Left colon (tissue), 2 donors: ENCODE results near the gene PLXDC1. TPM values are rescaled to one million over a fixed set of nuclear protein-coding genes. Genes with fewer than 3 reads are reported as not detected.

Experiments
- ATAC-seq: fragments of 200-7000 bp; cut with Tn5 transposase; one replicate; pipeline ENCODE4 v1.9.1; 2020; ENCODE audit warnings: mild to moderate bottlenecking, moderate library complexity
- DNase-seq, 2 donors: peaks; one replicate each; pipeline ENCODE4 v3.0.0-alpha.2; 2020
- intact Hi-C, 2 donors: fragments of 100-400 bp; cut with DNase I in 1 of 2; cut with micrococcal nuclease in 1 of 2; formaldehyde crosslinking; loops; one replicate each; pipeline versions ENCODE4 v1.11.2 to v1.14.0; 2022; cut with DNase I, micrococcal nuclease
- total RNA-seq, 2 donors: library from RNA; stranded (reverse); fragmentation: NEBNext Ultra II Directional; extraction: Animal tissue kit (Norgen Biotek cat#: 25700); gene quantifications; one replicate each; pipeline ENCODE4 v1.2.1, GENCODE V29; 2021
- donor health status: DM: no; HTN: no; CAD: no.
- donor health status: DM: yes; HTN: yes; CAD: no.

The PLXDC1 gene
- total RNA-seq, 2 donors from 2014 or later: 2.3 to 5.0 TPM

DNA sequence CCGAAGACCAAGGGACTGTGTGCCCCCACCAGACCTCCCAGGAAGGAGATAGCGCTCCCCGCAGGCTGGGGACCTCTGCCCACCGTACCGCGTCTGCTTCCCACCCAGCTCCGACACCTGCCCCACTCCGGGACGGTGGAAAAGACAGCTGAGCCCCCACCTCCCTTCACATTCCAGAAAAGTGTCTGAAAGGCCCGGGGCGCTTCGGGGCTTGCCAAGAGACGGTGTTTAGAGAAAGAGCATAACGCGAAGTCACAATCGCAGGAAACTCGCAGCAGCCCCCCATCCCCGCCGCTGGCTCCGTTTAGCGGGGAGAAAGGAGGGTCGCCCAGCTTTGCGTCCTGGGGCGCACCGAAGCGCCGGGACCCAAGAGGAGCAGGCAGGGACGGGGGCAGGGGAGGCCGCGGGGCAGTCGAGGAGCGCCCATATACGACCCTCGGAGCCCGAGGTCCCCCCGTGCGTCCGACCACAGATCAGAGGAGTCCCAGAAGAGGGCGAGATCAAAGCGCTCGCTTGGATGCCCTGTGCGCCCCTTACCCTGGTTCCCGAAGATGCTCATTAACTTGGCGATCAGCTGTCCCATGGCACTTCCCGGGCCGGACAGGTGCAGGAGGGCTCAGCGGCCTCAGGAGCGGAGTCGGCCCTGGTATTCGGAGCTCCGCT is 13.9 kb upstream of the PLXDC1 start:
- no peak for ATAC-seq
- intact Hi-C loops: no loop called here
- DNase-seq: no peak

DNA sequence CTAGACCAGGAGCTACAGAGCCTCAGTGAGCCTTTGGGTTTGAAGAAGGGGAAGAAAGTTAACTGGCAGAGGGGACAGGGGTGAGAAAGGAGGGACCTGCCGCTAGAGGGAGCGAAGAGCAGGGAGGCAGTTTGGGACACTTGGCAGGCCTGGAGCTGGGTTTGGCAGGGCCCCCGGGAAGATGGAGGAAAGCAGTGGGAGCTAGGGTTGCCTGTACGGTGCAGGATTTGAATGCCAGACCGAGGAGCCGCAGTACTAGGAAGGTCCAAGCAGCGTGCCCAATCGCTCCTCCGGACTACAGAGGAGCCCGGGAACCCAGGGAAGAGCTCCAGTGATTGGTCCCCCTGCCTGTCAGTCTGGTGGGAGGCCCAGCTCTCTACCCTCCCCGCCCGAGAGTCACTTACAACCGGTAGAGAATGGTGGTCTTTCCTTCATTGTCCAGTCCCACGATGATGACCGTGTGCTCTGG is 13.3 kb upstream of the PLXDC1 start:
- DNase-seq: peak; percentile 87 to 89
- ATAC-seq: peak; percentile 87
- intact Hi-C loops: no loop called here

DNA sequence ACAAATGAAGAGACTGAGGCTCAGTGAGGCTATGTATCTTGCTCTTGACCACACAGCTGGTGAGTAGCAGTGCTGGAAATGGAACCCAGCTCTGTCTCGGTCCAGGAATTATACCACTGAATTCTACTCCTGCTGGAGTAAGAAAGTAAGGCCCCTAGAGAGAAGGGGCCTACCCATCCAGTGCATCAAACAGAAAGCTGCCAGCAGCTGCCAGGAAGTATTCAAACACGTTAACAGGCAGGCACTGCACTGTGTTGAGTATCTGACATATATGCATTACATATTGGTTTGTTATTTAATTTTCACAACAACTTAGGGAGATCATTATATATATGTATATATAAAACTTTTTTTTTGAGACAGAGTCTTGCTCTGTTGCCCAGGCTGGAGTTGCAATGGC is 10.5 kb upstream of the PLXDC1 start:
- intact Hi-C loops: no loop called here
- ATAC-seq (no peak), DNase-seq (no peak)

DNA sequence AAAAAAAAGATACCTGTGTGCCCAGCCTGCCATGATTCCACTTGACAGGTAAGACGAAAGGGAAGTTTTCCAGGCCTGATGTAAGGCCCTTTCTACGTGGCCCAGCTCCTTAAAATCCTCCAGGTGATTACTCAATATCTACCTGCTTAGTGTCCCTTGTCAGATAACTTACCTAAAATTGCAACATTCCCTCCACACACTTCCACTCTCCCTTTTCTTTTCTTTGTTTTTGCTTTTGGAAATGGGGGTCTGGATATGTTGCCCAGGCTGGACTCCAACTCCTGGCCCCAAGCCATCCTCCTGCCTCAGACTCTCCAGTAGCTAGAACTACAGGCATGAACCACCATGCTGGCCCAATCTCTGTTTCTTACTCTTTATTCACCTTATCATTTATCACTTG is 7.2 kb upstream of the PLXDC1 start:
- DNase-seq (no peak), ATAC-seq (no peak)
- intact Hi-C loops: loop anchor here in 1 of 2 donors (10.0 kb wide), 1 partner anchor 174 kb away; no protein-coding TSS in a partner anchor

DNA sequence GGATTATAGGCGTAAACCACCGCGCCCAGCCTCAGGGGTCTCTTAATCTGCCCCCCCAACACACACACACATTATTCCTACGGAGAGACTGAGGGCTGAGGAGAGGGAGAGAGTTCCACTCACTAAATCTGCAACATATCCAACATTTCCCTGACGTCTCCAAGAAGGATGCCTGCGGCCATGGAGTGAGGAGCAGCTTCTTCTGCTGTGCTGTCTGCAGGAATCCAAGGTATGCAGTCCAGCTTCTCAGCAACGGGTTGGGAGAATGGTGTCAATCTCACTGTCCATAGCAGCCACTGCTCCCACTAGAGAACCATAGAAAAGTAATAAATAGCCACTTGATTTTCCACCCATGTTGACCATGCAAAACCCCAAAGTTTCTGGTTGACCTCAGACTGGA is 5.1 kb upstream of the PLXDC1 start:
- intact Hi-C loops: loop anchor here in 1 of 2 donors (10.0 kb wide), 1 partner anchor 172 kb away; no protein-coding TSS in a partner anchor
- no peak for DNase-seq
- ATAC-seq: no peak

DNA sequence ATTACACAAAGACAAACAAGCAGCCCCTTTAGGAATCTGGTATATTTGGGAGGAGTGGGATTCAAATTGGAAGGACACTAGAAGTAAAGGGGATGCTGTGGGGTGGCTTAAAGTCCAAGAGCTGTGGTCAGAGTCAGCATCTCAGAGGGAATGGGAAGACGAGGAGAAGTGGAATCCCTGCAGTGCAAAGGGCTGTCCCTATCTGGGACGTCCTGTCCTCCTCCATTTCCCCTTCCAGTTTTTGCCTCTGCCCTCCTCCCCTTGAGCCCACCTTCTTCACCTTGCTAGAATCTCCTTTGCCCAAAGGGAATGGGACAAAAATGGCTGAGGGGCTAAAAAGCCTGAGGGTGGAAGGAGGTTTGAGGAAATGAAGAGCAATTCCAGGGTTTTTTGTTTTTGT is 4.2 kb upstream of the PLXDC1 start:
- ATAC-seq (no peak), DNase-seq (no peak)
- intact Hi-C loops: loop anchor here in 1 of 2 donors (10.0 kb wide), 1 partner anchor 171 kb away; no protein-coding TSS in a partner anchor

DNA sequence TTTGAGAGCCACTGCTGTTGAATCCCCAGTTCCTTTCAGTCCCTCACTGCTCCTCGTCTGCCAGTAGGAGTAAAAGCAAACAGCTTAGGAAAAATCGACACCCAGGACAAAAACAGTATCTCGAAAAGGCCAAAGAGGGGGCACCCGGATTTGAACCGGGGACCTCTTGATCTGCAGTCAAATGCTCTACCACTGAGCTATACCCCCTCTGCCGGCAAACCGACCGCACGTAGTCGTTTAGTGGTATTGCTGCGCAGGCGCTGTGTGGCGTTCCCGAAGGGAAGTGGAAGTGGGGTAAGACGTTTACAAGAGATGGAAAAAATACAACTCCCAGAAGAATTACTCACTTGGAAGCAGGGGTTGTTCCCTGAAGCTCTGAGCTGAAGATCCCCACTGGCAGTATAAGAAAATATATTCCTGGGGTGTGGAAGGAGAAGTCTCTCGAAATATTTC is 2.2 kb upstream of the PLXDC1 start:
- ATAC-seq (peak; percentile 77), DNase-seq (peak; percentile 86 to 91)
- intact Hi-C loops: loop anchor here (5.0 to 10.0 kb wide), 3 partner anchors 96 to 171 kb away; no protein-coding TSS in a partner anchor

DNA sequence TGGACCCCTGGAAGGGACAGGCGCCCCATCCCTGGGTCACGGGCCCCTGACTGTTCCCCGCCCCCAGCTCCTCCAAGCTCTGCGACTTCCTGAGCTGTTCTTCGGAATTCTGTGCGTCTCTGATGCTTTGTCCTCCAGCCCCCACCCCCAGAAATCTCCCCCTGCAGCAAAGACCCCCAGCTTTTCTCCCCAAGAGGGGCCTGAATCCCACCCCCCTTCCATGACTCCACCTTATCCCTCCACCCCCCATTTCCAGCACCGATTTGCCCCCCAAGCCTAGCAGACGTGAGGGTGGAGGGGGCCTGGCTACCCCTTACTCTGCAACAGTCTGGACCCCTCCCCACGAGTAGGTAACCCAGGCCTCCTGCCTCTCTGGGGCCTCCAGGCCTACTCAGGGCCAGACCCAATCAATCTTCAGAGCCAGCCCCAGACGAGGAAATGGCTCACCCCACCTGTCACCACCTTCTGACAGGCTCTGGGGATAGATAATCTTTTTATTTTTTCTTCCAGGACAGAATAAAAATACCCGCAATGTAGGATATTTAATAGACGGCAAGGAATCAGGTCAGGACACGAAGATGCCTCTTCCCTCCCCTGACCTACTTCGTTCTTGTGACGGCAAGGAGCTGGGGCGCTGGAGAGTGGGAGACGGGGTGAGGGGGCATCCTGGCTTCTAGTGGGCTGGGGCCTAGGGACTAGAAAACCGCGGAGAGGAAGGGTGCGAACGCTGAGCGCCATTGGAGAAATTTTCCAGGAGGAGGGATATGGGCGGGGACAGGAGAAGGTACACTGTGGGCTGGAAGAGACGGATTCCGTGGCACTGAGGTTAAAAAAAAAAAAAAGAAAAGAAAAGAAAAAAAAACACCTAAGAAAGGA is 744 bp upstream of the PLXDC1 start:
- ATAC-seq (no peak), DNase-seq (no peak)
- intact Hi-C loops: loop anchor here (5.0 to 10.0 kb wide), 3 partner anchors 95 to 170 kb away; no protein-coding TSS in a partner anchor

DNA sequence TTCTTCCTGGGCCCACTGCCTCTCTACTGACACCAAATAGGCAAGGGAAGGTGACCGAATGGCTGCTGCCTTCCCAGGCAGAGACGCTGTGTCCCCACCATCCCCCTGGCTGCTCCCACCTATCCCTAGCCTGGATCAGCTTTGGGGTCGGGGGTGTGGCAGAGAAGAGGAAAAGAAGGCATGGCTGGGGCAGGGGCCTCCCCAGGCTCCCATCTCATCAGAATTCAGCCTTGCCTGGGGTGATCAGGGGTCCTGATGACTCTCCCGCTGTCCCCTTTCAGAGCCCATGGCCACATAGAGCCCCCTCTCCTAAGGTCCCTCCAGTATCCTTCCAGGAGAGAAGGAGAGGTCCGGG is 665 bp downstream of the PLXDC1 start:
- ATAC-seq: no peak
- DNase-seq: no peak
- intact Hi-C loops: loop anchor here (5.0 to 10.0 kb wide), 3 partner anchors 93 to 168 kb away; no protein-coding TSS in a partner anchor

DNA sequence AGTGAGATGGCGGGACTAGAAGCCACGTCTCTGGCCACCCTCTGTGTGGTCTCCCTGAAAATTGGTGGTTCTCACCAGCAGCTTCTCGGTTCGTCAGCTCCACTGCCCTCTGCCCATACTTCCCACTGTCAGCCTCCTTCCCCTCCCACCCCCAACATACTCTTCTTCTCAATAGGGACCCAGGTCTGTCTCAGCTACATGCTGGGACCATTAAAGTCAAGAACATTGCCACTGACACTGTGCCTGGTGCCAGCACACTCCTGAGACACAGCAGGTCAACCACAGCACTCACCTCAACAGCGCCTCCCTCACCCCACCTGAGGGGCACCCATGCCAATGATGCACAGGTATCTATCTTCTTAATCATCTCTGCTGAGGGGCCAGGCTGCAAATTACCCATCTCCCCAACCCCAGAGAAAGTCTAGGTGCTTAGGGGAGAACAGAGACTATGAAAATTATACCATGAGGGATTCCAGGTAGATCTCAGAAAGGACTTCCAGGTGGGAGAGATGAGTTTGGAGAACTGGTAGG is 1.3 kb downstream of the PLXDC1 start:
- DNase-seq (no peak), ATAC-seq (no peak)
- intact Hi-C loops: loop anchor here (5.0 to 10.0 kb wide), 3 partner anchors 93 to 168 kb away; no protein-coding TSS in a partner anchor

DNA sequence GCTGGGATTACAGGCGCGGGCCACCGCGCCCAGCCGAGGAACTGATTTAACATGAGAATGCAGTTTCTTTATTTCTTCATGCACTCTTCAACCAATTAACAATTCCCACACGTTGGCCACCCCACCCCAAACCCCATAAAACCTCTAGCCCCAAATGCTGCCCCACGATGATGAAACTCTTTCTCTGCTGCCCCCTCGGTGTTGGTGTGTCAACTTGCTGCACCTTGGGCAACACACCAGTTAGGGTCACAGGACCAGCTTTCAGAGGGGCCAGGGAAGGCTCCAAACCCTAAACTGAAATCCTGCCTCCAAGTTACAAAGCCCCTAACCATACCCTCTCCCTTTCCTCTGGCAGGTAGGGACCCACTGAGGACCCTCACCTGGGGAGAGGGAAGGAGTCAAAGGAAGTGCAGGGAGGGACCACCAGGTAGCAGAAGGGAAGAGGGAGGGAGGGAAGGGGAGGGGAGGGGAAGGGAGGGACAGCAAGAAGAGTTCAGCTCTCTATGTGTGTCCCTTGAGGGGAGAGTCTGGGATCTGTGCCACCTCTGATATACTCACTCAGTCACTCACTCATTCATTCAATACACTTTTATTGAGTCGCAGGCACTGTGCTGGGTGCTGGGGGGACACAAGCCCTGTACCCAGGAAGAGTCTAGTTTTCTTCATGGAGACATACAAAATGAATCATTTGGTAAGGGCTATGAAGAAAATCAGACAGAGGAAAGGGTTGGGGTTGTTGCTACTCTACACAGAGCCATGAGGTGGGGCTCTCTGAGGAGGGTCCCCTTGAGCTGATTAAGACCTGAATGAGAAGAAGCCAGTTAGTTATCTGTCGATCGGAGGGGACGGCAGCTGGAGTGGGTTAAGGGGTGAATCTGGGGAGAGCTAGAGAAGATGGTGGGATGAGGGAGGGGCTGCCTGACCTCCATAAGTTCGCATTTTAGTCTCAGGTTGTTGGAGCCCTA is 3.9 kb downstream of the PLXDC1 start:
- ATAC-seq (no peak), DNase-seq (no peak)
- intact Hi-C loops: no loop called here

DNA sequence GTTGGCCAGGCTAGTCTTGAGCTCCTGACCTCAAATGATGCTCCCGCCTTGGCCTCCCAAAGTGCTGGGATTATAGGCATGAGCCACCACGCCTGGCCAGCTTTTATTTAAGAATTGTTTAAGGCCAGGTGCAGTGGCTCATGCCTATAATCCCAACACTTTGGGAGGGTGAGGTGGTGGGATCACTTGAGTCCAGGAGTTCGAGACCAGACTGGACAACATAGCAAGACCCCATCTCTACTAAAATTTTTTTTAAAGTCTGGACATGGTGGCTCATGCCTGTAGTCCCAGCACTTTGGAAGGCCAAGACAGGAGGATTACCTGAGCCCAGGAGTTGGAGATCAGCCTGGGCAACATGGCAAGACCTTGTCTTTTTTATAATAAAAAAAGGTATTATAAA is 5.2 kb downstream of the PLXDC1 start:
- DNase-seq (no peak), ATAC-seq (no peak)
- intact Hi-C loops: no loop called here

DNA sequence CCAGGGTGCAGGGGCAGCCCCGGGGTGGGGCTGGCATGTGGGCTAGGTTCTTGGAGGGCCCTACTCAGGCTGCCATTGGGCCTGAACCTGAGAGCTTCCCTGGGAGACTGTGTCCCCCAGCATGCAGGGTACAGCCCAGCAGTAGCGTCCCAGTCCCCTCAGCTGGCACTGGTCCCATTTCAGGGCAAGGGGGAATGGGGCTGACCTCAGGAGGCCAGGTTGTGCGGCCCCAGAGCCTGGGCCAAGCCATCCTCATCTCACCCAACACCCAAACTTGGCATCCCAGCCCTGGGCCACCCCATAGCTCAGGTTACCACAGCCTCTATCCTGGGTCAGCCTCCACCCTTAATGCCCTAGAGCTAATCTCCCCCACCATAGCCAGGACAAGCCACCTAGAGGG is 6.3 kb downstream of the PLXDC1 start:
- intact Hi-C loops: no loop called here
- no peak for ATAC-seq
- DNase-seq: no peak

DNA sequence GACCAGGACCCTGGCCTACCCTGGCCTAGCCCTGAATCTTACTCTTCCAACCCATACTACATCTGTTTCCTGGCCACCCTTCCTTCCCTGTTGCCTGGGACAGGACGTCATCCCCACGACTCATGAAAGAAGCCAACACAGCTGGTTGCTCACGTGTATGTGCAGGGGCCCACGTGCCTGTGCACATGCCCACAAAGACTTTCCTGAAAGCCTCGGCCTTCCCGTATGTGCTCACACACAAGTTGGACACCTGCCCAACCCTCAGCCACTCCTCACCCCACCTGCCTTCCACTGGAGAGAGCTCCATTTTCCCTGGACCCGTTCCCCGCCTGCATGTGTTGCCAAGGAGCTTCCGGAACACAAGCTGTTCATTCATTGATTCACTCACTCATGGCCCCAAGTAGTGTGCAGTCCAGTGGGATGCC is 7.0 kb downstream of the PLXDC1 start:
- ATAC-seq (peak; percentile 83), DNase-seq (peak; percentile 60 to 84)
- intact Hi-C loops: no loop called here

DNA sequence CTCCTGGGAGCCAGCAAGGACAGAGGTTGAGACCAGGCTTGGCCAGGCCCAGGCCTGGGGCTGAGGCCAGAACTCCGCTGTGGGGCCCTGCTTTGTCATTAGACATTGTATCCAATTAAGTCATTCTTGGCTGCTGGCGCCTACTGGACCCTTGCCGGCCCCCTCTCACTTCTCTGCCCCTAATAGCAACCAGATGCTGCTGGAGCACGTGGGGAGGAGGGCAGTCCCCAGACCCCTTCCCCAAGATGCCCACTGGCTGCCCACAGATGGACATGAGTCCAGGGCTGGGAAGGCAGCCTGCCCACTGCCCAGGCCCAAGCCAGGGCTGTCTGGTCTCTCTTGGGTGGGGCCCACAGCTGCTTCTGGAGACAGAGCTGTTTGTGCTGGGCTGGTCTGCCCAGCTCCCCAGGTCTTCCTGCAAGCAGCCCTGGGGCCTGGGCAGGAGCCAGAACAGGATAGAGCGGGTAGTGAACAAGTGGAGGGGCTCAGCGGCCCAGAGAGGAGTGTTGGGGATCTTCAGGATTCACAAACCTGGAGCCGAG is 7.8 kb downstream of the PLXDC1 start:
- intact Hi-C loops: no loop called here
- DNase-seq: no peak
- no peak for ATAC-seq

DNA sequence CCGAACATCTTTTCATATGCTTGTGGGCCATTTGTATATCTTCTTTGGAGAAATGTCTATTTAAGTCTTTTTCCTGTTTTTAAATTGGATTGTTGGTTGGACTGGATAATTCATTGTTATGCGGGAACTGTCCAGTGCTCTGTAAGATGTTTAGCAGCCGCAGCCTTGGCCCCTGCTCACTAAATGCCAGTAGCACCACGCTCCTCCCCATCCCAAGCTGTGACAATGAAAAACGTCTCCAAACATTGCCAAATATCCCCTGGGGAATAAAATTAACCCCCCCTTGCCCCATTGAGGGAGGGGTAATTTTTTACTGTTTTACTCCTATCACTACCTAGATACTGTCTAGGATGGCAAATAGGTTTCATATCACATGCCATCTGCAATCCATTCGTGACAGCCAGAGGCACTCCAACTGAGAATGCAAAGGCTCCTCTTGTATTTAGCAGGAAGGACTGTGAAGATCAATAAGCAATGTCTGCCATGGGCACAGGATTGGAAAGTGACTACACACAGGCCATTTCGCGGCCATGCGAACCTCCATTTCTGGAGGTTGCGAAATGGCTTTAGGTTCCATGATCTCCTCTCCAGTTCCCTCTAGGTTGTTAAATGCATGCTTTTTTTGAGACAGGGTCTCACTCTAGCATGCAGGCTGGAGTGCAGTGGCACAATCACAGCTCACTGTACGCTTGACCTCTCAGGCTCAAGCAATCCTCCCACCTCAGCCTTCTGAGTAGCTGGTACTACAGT is 9.3 kb downstream of the PLXDC1 start:
- no peak for ATAC-seq
- DNase-seq: no peak
- intact Hi-C loops: no loop called here

DNA sequence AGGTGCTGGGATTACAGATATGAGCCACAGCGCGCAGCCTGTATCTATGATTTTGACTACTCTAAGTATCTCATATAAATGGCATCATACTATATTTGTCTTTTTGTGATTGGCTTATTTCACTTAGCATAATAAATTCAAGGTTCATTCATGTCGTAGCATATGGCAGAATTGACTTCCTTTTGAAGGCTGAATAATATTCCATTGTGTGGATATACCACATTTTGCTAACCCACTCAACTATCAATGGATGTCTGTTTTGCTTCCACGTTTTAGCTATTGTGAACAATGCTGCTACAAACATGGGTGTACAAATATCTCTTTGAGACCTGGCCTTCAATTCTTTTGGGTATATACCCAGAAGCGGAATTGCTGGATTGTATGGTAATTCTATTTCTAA is 10.1 kb downstream of the PLXDC1 start:
- ATAC-seq: no peak
- no peak for DNase-seq
- intact Hi-C loops: no loop called here
